ENCODE data around the gene THSD7B.

THSD7B gene

DNA sequence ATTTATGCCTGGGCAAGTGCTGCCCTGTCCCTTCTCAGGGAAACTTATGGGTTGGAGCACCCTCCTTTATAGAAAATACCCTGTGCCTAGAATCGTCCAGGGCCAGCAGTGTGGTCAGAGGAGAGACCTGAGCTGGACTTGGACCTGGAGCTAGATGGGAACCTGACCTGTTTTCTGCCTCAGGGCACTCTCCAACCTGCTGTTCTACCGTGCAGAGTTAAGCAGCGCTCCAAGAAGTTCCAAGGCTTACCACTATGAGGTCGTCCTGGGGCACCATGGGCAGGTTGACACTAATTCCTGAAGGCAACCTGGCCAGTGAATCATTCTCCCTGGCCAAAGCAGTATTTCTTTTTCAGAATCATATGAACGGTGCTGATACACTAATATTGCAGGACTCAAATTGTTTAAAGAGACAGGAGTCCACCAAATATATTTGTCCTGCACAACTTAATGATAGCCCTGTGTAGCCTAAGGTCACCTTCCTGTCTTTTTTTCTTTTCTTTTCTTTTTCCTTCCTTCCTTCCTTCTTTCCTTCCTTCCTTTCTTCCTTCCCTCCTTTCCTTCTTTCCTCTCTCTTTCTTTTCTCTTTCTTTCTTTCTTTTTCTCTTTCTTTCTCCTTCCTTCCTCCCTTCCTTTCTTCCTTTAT, 743.5 kb downstream of the THSD7B start:
- Histone ChIP-seq H3K4me2 (ENCODE audit: low read length) (no peak overlapping the region), H3K9me2 (ENCODE audit: low read depth, low read length) (no peaks in the 10 kb centered on the region), H3K27ac (ENCODE audit: low read depth, low read length, poor library complexity, severe bottlenecking) (no peak overlapping the region), H3K4me3 (ENCODE audit: low read depth, low read length, poor library complexity, severe bottlenecking) (no peak overlapping the region), H2AFZ (ENCODE audit: low read length) (no peak overlapping the region), H3F3A (ENCODE audit: insufficient read depth, low read length) (no peaks in the 10 kb centered on the region), H3K4me1 (ENCODE audit: insufficient read depth, low read length, severe bottlenecking) (no peaks in the 10 kb centered on the region), H3K9ac (ENCODE audit: low read length) (no peak overlapping the region), H3K36me3 (ENCODE audit: insufficient read depth, low read length) (no peaks in the 10 kb centered on the region), H3K9me3 (ENCODE audit: low read length) (no peaks in the 10 kb centered on the region), H4K20me1 (ENCODE audit: insufficient read depth, low read length) (no peaks in the 10 kb centered on the region), H3K27me3 (ENCODE audit: insufficient read depth, low read length) (no peaks in the 10 kb centered on the region), H3K79me2 (ENCODE audit: insufficient read depth, low read length) (no peaks in the 10 kb centered on the region)
- TF ChIP-seq EZH2 (IDR thresholded peaks at IDR 0.05; ENCODE audit: borderline replicate concordance, low read length) (no peak), CTCF (IDR thresholded peaks at IDR 0.05; ENCODE audit: low read length) (no peak)

DNA sequence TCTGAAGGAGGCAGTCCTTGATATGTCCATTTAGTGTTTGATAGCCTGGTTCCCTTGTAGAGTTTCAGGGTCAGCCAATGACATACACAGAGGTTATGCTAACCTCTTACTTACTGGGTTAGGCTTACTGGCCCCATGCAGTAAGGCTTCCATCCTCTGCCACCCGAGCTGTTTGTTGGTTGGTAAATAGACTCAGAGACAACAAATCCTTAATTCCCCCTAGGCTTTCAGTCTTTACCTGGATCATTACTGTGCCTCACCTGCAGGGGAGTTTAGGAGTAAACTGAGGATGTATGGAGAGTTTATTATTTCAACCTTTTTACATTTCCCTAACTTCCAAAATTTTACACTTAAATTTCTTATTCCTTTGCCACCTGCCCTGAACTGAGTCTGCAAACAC, 746.2 kb downstream of the THSD7B start:
- Histone ChIP-seq H3K9me2 (ENCODE audit: low read depth, low read length) (no peaks in the 10 kb centered on the region), H3F3A (ENCODE audit: insufficient read depth, low read length) (no peaks in the 10 kb centered on the region), H3K9ac (ENCODE audit: low read length) (no peak overlapping the region), H3K4me3 (ENCODE audit: low read depth, low read length, poor library complexity, severe bottlenecking) (no peak overlapping the region), H3K27ac (ENCODE audit: low read depth, low read length, poor library complexity, severe bottlenecking) (no peak overlapping the region), H3K79me2 (ENCODE audit: insufficient read depth, low read length) (no peaks in the 10 kb centered on the region), H3K36me3 (ENCODE audit: insufficient read depth, low read length) (no peaks in the 10 kb centered on the region), H3K9me3 (ENCODE audit: low read length) (no peaks in the 10 kb centered on the region), H3K27me3 (ENCODE audit: insufficient read depth, low read length) (no peaks in the 10 kb centered on the region), H3K4me2 (ENCODE audit: low read length) (no peak overlapping the region), H4K20me1 (ENCODE audit: insufficient read depth, low read length) (no peaks in the 10 kb centered on the region), H3K4me1 (ENCODE audit: insufficient read depth, low read length, severe bottlenecking) (no peaks in the 10 kb centered on the region), H2AFZ (ENCODE audit: low read length) (no peak overlapping the region)
- TF ChIP-seq EZH2 (IDR thresholded peaks at IDR 0.05; ENCODE audit: borderline replicate concordance, low read length), result no peak
- no peak for TF ChIP-seq CTCF (IDR thresholded peaks at IDR 0.05; ENCODE audit: low read length)

DNA sequence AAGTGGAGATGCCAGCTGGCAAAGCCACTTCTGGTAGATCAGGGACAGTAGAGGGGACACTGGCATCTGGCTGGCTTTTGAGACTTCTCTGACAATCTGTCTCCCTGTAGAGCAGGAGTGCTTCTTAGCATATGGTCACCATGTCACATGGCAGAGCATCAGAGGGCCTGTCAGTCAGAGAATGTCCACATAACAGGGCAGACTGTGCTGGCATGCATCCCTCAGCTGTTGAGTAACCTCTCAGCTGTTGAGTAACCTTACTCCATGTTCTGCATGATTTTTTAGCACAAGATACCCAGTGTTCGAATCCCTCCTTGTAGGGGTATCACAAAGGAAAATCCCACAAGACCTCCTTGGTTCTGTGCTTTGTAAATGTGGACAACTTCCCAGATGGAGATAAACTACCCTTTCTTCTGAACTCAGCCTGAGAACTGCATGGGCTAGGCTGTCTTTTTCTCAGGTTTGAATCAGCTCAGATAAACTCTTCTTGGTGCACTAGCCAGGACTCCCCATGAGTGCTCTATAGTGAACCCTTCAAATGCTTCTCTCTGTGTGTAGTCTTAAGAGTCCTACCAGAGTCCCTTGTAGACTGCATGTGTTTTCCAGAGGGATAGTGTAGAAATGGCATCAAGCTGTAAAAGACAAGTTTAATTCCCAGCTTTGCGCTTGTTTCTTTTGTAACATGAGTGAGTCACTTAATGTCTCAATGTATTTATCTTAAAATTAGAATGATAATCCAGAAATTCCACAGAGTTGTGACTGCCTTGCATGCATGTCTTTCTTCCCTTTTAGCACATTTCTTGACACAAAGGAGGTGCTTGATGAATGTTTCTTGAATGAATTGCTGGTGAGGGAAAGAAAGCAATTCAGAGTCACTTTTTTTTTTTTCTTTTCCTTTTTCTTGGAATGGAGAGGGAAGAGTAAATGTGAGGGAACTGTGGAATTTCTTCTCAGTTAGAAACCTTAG, 756.6 kb downstream of the THSD7B start:
- Histone ChIP-seq H3K36me3 (ENCODE audit: insufficient read depth, low read length) (no peaks in the 10 kb centered on the region), H2AFZ (ENCODE audit: low read length) (no peak overlapping the region), H3K4me3 (ENCODE audit: low read depth, low read length, poor library complexity, severe bottlenecking) (no peak overlapping the region), H3K79me2 (ENCODE audit: insufficient read depth, low read length) (no peaks in the 10 kb centered on the region), H3K9me2 (ENCODE audit: low read depth, low read length) (no peaks in the 10 kb centered on the region), H3K4me1 (ENCODE audit: insufficient read depth, low read length, severe bottlenecking) (no peaks in the 10 kb centered on the region), H3K27me3 (ENCODE audit: insufficient read depth, low read length) (no peaks in the 10 kb centered on the region), H3K9me3 (ENCODE audit: low read length) (no peaks in the 10 kb centered on the region), H4K20me1 (ENCODE audit: insufficient read depth, low read length) (no peaks in the 10 kb centered on the region), H3F3A (ENCODE audit: insufficient read depth, low read length) (no peaks in the 10 kb centered on the region), H3K9ac (ENCODE audit: low read length) (no peak overlapping the region), H3K27ac (ENCODE audit: low read depth, low read length, poor library complexity, severe bottlenecking) (no peak overlapping the region), H3K4me2 (ENCODE audit: low read length) (no peak overlapping the region)
- TF ChIP-seq EZH2 (IDR thresholded peaks at IDR 0.05; ENCODE audit: borderline replicate concordance, low read length), result no peak
- no peak for TF ChIP-seq CTCF (IDR thresholded peaks at IDR 0.05; ENCODE audit: low read length)
